Urothelium cell line (cell line): ENCODE results near the gene ACOXL.
A peak's percentile ranks its signal among the peaks of the same experiment; 100 is the strongest.

ENCODE experiments used
- DNase-seq: peaks from one replicate; pipeline ENCODE4 v3.0.0; 2011; ENCODE audit warnings: low spot score, mixed read lengths
- FAIRE-seq: peaks from 2 replicates; lab custom pipeline; 2011; peaks lifted over from hg19 to GRCh38; lab: Jason Lieb, UNC

The ACOXL gene

GRCh38 chr2:110790907-110791306 lies 58.5 kb downstream of the ACOXL start:
- no peak for DNase-seq

GRCh38 chr2:110791435-110791834 lies 59.1 kb downstream of the ACOXL start:
- no peak for FAIRE-seq
- no peak for DNase-seq

More at GRCh38 chr2:110790907-110791306, 58.5 kb downstream of the ACOXL start:
- FAIRE-seq, result no peak

GRCh38 chr2:110793034-110793433 lies 60.7 kb downstream of the ACOXL start:
- FAIRE-seq, result peak; percentile 30
- DNase-seq, result no peak

- FAIRE-seq (no peak), DNase-seq (no peak)
These were observed 62.0 kb downstream of the ACOXL start for GRCh38 chr2:110794390-110794789.

GRCh38 chr2:110794951-110795350 lies 62.6 kb downstream of the ACOXL start:
- DNase-seq, result no peak
- FAIRE-seq, result no peak

GRCh38 chr2:110796716-110797301 lies 64.4 kb downstream of the ACOXL start:
- no peak for FAIRE-seq

GRCh38 chr2:110799376-110799775 lies 67.0 kb downstream of the ACOXL start:
- FAIRE-seq, result no peak
- no peak for DNase-seq

More at GRCh38 chr2:110796716-110797301, 64.4 kb downstream of the ACOXL start:
- no peak for DNase-seq

GRCh38 chr2:110800611-110801402 lies 68.4 kb downstream of the ACOXL start:
- FAIRE-seq (no peak), DNase-seq (no peak)

GRCh38 chr2:110802208-110802932 lies 70.0 kb downstream of the ACOXL start:
- no peak for DNase-seq
- FAIRE-seq, result no peak

- FAIRE-seq (no peak), DNase-seq (no peak)
These were observed 72.1 kb downstream of the ACOXL start for GRCh38 chr2:110804433-110804832.

- DNase-seq (no peak), FAIRE-seq (no peak)
These were observed 72.5 kb downstream of the ACOXL start for GRCh38 chr2:110804915-110805314.

- DNase-seq, result no peak
- no peak for FAIRE-seq
These were observed 73.6 kb downstream of the ACOXL start for GRCh38 chr2:110805894-110806452.

GRCh38 chr2:110807522-110807921 lies 75.1 kb downstream of the ACOXL start:
- FAIRE-seq, result no peak
- no peak for DNase-seq

- FAIRE-seq (peak; percentile 88), DNase-seq (no peak)
These were observed 78.0 kb downstream of the ACOXL start for GRCh38 chr2:110810404-110810803.

GRCh38 chr2:110812726-110813645 lies 80.6 kb downstream of the ACOXL start:
- DNase-seq (no peak), FAIRE-seq (peak; percentile 79)

GRCh38 chr2:110813896-110814295 lies 81.5 kb downstream of the ACOXL start:
- FAIRE-seq, result no peak
- no peak for DNase-seq

- DNase-seq, result no peak
- no peak for FAIRE-seq
These were observed 83.6 kb downstream of the ACOXL start for GRCh38 chr2:110815938-110816337.

- DNase-seq (no peak), FAIRE-seq (no peak)
These were observed 84.3 kb downstream of the ACOXL start for GRCh38 chr2:110816404-110817365.

- DNase-seq, result no peak
- no peak for FAIRE-seq
These were observed 86.6 kb downstream of the ACOXL start for GRCh38 chr2:110818767-110819481.
